Activated B cell treated with CpG ODN at 0.5 μM for 24 hours (primary cell): Measurements from ENCODE around the gene PRDM5. TPM values are rescaled to one million over a fixed set of nuclear protein-coding genes. Genes with fewer than 3 reads are reported as not detected.

Source experiments
- ATAC-seq: fragments of 200-7000 bp; cut with Tn5 transposase; one replicate; pipeline ENCODE4 v1.10.0; 2021; ENCODE audit warnings: low read depth, mild to moderate bottlenecking, moderate library complexity
- CTCF ChIA-PET: fragments of 350-600 bp; sonication (Branson Sonifier 250); formaldehyde crosslinking; loops from one replicate; lab custom pipeline; 2021; ENCODE audit warnings: antibody characterized with exemption; lab: Charles Lee
- POLR2A ChIA-PET: fragments of 350-600 bp; sonication (Branson Sonifier 250); formaldehyde crosslinking; loops from one replicate; lab custom pipeline; 2021; ENCODE audit warnings: antibody characterized with exemption; lab: Charles Lee
- DNase-seq: peaks from one replicate; pipeline ENCODE4 v3.0.0; 2022
- H3K27ac Mint-ChIP-seq: one replicate; pipeline ENCODE4 v1.8.0; 2020; ENCODE audit warnings: mixed read lengths
- H3K27me3 Mint-ChIP-seq: one replicate; pipeline ENCODE4 v1.8.0; 2021; ENCODE audit warnings: mixed read lengths
- H3K36me3 Mint-ChIP-seq: one replicate; pipeline ENCODE4 v1.8.0; 2021; ENCODE audit warnings: low read depth, mixed read lengths
- H3K4me1 Mint-ChIP-seq: one replicate; pipeline ENCODE4 v1.8.0; 2021; ENCODE audit warnings: mixed read lengths
- H3K4me3 Mint-ChIP-seq: one replicate; pipeline ENCODE4 v1.8.0; 2020; ENCODE audit warnings: mild to moderate bottlenecking, mixed read lengths
- H3K9me3 Mint-ChIP-seq: one replicate; pipeline ENCODE4 v1.8.0; 2020; ENCODE audit warnings: mixed read lengths
- CTCF ChIP-seq: fragments of 200-600 bp; IDR thresholded peaks from one replicate; pipeline ENCODE4 v1.8.0; 2022; ENCODE audit warnings: antibody characterized with exemption, mild to moderate bottlenecking
- intact Hi-C: fragments of 100-400 bp; cut with micrococcal nuclease; formaldehyde crosslinking; loops from one replicate; pipeline ENCODE4 v1.15.1; 2024
- total RNA-seq: library from RNA; stranded (reverse); gene quantifications from 2 replicates; pipeline ENCODE4 v1.2.3, GENCODE V29; 2022

The PRDM5 gene
- total RNA-seq, 1 donor from 2014 or later, result not detected

- H3K27ac Mint-ChIP-seq, result no peak overlapping the region
- CTCF ChIA-PET, result no interaction called here
- POLR2A ChIA-PET, result no interaction called here
- H3K4me3 Mint-ChIP-seq, result no peak overlapping the region
- intact Hi-C loops, result no loop called here
- peaks cover 2% of the 10 kb centered on the region for H3K27me3 Mint-ChIP-seq
- DNase-seq (no peak), ATAC-seq (no peak)
- H3K9me3 Mint-ChIP-seq, result no peaks in the 10 kb centered on the region
- TF ChIP-seq CTCF, result no peak
- H3K4me1 Mint-ChIP-seq, result no peaks in the 10 kb centered on the region
- H3K36me3 Mint-ChIP-seq, result no peaks in the 10 kb centered on the region
Measured at GRCh38 chr4:120865985-120866384, 56.5 kb downstream of the PRDM5 start.

GRCh38 chr4:120864969-120865368, 57.6 kb downstream of the PRDM5 start:
- Mint-ChIP-seq H3K4me1 (no peaks in the 10 kb centered on the region), H3K27me3 (peaks cover 2% of the 10 kb centered on the region), H3K27ac (no peak overlapping the region), H3K9me3 (no peaks in the 10 kb centered on the region), H3K36me3 (no peaks in the 10 kb centered on the region), H3K4me3 (no peak overlapping the region)
- ChIA-PET CTCF (no interaction called here), POLR2A (no interaction called here)
- intact Hi-C loops, result no loop called here
- ATAC-seq, result no peak
- no peak for DNase-seq
- no peak for TF ChIP-seq CTCF

- no peak overlapping the region for H3K4me3 Mint-ChIP-seq
- CTCF ChIA-PET, result no interaction called here
- no peak overlapping the region for H3K27ac Mint-ChIP-seq
- intact Hi-C loops, result no loop called here
- TF ChIP-seq CTCF, result no peak
- no peaks in the 10 kb centered on the region for H3K9me3 Mint-ChIP-seq
- no peak for DNase-seq
- POLR2A ChIA-PET, result no interaction called here
- peaks cover 2% of the 10 kb centered on the region for H3K27me3 Mint-ChIP-seq
- H3K4me1 Mint-ChIP-seq, result no peaks in the 10 kb centered on the region
- no peaks in the 10 kb centered on the region for H3K36me3 Mint-ChIP-seq
- ATAC-seq, result no peak
Measured at GRCh38 chr4:120862432-120862831, 60.1 kb downstream of the PRDM5 start.

DNA sequence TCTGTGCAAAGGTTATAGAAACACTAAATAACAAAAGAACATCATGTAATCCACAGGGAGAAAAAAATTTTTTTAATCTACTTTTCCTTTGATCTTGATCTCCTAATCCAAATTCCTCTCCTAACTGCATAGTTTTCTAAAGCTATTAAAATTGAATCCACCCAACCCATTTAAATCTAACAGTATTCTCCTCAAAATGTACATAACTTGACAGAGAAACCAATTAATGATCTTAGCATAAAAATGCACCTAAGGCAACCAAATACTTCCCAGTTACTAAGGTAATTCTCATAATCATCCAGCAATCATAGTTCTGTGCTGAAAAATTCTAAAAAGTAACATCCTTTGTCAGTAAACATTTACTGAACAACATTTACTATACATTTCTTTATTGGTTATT, 60.7 kb downstream of the PRDM5 start:
- Mint-ChIP-seq H3K9me3 (no peaks in the 10 kb centered on the region), H3K27ac (no peak overlapping the region), H3K4me3 (no peak overlapping the region), H3K27me3 (peaks cover 2% of the 10 kb centered on the region), H3K36me3 (no peaks in the 10 kb centered on the region), H3K4me1 (no peaks in the 10 kb centered on the region)
- DNase-seq (no peak), ATAC-seq (no peak)
- TF ChIP-seq CTCF, result no peak
- intact Hi-C loops, result no loop called here
- ChIA-PET CTCF (no interaction called here), POLR2A (no interaction called here)

DNA sequence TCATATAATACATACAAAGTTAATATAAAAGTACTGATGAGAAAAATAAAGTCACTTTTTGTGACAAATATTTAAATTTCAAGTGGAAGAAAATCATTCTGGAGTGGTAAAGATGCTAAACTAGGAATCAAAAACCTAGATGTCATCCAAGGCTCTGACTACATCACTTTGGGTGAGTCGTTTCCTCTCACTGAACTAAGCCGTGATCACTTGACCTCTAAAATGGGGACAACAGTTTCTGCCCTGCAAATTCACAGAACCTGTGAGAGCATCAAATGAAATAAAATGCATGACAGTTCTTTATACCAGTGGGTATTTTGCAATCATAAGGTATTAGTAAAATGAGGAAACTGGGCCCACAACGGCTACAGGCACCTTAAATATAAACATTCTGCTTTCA, 63.8 kb downstream of the PRDM5 start:
- no peak for ATAC-seq

More for the DNA sequence above, 63.8 kb downstream of the PRDM5 start:
- intact Hi-C loops, result no loop called here
- no peak for TF ChIP-seq CTCF
- POLR2A ChIA-PET, result no interaction called here
- no peak overlapping the region for H3K4me3 Mint-ChIP-seq
- no peak overlapping the region for H3K27ac Mint-ChIP-seq
- H3K36me3 Mint-ChIP-seq, result no peaks in the 10 kb centered on the region
- CTCF ChIA-PET, result no interaction called here
- no peaks in the 10 kb centered on the region for H3K4me1 Mint-ChIP-seq
- DNase-seq, result no peak
- H3K27me3 Mint-ChIP-seq, result peaks cover 2% of the 10 kb centered on the region
- no peaks in the 10 kb centered on the region for H3K9me3 Mint-ChIP-seq
